Stimulated activated CD4-positive, alpha-beta T cell treated with anti-CD3 and anti-CD28 coated beads, Interleukin-12 subunit alpha, Interleukin-12 subunit beta, amount 100 ng/mL, for 4 hours (primary cell): ENCODE results near the gene KRT4.
"Not testable (repeated sequence)": the region's sequence is repeated elsewhere in the genome, so short reads cannot be mapped to it uniquely, and the experiment has no call there.

Experiments
- DNase-seq: peaks from one replicate; pipeline ENCODE4 v3.0.0-alpha.2; 2020

The KRT4 gene

GRCh38 chr12:52806821-52807543 is 6.9 kb downstream of the KRT4 start:
- no peak for DNase-seq

- DNase-seq: no peak
Observed at GRCh38 chr12:52806169-52806811, 7.6 kb downstream of the KRT4 start.

DNA sequence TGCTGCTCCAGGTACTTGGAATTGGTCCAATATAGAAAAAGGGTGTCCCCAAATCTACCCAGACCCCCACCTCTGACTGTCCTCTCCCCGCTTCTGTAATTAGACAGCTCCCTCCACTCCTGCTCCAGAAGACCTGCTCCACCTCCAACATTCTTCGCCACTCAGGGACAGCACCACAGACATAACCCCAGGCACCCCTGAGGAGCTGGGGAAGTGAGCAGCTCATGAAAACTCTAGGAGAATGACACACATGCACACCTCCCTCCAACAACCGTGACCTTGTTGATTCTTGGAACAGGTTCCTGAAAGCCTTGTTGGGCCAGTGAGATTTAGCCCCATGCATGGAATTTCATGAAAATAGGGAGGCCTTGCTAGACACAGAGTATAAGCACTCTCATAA is 8.2 kb downstream of the KRT4 start:
- DNase-seq: no peak

GRCh38 chr12:52805000-52805399 is 8.9 kb downstream of the KRT4 start:
- DNase-seq: no peak

DNA sequence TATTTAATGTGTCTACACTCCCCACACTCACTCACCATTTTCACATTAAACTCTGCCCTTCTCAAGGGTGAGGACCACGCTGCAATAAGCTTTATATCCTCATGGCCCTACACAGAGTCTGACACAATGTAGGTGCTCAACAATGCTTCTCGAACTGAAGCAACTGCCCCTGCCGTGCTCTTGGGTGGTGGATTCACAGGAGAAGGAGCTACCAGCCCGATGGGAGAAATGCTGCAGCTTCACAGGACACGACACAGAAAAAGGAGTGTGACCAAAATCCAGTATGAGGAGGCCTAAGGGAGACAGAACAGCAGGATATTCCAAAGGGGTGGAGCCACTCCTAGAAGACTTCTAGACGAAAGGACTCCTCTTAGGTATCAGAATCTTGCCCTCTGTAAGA is 11.5 kb downstream of the KRT4 start:
- DNase-seq: no peak

- DNase-seq: no peak
Observed at GRCh38 chr12:52801773-52802172, 12.1 kb downstream of the KRT4 start.

DNA sequence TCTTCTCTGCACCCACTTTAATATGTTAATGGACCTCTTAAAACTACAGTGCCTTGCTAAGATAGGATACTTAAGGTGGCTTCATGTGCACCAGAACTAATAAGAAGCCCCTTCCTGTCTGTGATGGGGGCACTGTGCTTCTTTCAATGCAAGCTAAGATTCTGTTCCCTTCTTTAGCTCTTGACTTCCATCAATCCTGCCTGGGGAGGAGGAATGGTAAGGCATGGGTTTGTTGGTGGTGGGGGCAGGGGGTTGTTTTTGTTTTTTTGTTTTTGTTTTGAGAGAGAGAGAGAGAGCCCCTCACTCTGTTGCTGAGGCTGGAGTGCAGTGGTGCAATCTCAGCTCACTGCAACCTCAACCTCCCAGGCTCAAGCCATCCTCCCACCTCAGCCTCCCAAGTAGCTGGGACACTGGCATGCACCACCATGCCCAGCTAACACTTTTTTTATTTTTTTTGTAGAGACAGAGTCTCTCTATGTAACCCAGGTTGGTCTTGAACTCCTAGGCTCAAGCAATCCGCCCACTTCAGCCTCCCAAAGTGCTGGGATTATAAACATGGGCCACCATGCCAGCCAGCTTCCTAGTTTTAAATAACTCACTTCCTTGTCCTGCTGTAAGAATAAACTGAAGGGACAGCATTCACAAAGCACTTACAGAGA is 13.5 kb downstream of the KRT4 start:
- no peak for DNase-seq

GRCh38 chr12:52799505-52800211 is 14.3 kb downstream of the KRT4 start:
- no peak for DNase-seq

DNA sequence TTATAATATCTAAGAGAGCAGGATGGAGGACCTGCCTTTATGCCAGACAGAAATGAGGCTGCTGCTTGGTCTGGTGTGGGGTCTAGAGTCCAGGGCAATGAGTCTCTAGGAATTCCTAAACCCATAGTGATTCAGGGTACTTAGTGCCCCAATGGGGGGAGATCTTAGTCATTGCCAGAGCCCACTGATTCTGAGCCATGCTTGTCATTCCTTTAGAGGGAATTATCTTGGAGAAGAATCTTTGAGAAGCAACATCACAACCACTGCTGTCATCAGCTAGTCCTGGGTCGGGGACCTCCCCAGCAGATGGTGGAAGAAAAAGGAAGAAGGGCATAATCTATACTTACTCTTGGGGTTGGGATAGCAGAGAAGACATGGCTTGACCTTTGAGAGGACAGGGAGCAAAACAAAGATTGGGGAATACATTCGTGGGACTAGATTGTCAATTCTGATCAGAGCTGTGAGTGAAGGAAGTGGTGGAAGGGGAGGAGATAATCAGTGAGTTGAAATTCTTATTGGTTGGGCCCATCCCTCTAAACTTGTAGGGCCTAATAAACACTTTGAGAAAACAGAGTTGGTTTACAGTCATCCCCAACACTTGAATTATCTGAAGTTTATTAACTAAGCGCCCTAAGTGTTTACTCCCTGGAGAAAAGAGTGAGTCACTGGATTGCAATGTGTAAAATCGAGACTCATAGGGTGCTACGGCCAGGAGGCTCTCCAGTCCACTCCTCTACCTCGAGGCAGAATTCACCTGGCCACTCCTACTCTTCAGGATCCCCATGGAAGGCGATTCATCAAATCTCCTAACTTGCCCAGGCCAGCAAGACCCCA is 15.0 kb downstream of the KRT4 start:
- DNase-seq: no peak

DNA sequence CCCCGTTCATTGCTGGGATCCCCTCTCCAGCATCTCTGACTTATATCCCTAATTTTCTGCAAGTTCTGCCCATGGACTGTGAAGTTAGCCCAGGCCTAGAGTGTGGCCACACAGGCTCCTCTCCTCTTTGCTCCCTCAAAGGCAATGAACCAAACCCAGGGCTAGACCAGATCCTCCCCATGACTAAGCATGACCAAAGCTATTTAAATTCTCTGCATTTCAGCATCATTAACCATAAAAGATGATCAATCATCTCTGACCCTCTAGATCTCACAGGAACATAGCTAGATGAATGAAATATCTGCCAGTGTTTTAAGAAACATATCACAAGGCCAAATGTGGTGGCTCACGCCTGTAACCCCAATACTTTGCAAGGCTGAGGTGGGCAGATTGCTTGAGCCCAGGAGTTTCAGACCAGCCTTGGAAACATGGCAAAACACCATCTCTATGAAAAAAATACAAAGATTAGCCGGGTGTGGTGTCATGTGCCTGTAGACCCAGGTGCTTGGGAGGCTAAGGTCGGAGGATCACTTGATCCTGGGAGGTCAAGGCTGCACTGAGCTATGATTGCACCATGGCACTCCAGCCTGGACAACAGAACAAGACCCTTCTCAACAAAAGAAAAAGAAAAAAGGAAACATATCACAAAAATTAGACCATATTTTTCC is 15.8 kb downstream of the KRT4 start:
- DNase-seq: no peak

GRCh38 chr12:52797529-52797894 is 16.4 kb downstream of the KRT4 start:
- no peak for DNase-seq

GRCh38 chr12:52796839-52797528 is 16.9 kb downstream of the KRT4 start:
- DNase-seq: no peak

DNA sequence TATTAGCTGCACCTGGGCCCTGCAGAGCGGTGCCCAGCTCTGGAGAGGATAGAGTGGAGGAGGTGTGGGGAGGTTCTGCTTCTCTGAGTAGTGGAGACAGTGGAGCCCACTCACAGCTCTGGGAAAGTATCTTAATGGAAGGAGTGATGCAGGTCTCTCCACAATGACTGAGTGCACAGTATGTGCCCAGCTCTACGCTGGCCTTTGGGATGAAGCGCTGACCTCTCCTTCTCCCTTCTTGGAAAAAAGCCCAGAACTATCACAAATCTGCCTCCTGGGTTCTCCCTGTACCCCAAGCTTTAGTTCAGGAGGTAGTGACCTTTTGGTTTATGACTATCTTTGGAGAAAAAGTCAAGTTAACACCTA is 17.5 kb downstream of the KRT4 start:
- DNase-seq: no peak

- no peak for DNase-seq
Observed at GRCh38 chr12:52795694-52796428, 18.1 kb downstream of the KRT4 start, which contains the start of gene KRT3. KRT3 (minus strand) TSS chr12:52796117; CDS start chr12:52796042, 75 bp downstream.

DNA sequence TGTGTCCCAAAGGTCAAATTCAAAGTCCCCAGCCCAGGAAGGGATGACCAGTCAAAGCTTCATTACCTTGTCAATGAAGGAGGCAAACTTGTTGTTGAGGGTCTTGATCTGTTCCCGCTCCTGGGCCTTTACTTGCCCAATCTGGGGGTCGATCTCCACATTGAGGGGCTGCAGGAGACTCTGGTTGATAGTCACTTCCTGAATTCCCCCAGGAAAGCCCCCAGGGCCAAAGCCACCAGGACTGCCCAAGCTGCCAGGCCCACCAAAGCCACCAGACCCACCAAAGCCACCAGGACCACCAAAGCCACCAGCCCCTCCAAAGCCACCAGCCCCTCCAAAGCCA is 18.6 kb downstream of the KRT4 start:
- not testable (repeated sequence) for DNase-seq

DNA sequence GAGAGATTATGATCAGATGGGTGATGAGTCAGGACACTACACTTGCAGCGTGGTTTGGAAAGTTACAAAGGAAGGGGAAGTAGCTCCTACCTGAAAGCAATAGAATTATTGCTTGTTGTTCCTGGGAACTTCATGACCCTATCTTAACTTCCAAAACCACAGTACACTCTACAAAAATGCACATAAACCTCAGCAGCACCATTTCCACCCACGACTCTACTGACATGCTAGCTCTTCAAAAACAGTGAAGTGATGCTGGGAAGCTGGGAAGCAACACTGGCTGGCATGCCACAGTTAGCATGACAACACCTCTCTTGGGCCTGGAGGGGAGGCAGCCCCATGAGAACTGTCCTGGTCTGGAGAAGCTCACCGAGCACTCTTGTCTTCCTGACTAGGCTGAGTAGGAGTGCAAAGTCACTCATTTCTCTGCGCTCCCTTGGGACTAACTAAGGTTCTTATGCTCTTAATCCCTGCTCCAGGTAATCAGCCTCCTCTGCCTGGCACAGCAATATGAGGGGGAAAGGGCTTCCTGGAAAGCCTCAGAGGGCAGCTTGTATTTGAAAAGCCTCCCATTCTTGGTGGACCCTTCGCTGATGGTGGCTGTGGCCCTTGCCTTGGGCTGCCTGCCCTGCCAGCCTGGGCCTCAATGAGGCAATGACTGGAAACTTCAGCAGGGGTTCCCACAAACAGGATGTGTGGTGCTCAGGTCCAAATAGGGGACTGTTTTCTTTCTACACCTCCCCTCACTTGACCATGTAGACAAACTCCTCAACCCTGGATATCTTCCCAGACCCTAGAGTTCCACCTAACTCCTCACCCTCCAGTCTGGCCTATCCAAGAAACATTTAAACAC is 19.2 kb downstream of the KRT4 start:
- DNase-seq: no peak

- DNase-seq: no peak
Observed at GRCh38 chr12:52792185-52793029, 21.5 kb downstream of the KRT4 start.

DNA sequence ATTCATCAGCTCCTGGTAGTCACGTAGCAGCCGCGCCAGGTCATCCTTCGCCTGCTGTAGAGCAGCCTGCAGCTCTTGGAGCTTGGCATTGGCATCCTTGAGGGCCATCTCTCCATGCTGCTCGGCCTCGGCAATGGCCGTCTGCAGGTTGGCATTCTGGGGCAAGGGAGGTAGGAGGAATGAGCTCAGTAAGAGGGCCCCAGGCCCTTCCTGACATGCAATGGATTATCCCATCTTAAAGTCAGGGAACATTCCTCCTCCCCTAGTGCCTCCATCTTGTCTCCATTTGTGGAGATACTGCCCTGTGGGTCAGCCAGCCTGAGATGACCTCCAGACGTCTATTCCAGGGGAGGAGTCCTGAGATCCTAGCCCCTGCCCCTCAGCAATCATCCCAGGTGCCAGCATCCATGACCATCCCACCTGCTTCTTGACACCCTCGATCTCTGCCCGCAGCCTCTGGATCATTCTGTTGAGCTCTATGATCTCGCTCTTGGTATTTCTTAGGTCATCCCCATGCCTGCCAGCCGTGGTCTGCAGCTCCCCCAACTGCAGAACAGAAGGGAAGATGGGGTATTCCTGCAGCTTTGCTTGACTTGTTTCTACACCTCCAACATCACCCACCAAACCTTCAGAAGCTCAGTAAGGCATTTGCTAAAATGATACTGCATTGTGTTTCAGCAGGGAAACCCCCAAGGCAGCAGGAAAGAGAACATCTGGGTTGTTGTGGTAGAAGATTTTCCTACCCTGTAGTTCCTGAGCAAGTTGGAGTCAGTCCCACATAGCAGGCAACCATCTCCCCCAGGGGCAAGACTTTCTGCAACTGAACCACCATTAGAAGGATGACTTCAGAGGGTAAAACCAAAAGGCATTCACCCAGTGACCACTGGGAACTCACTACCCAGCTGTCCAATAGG is 22.4 kb downstream of the KRT4 start:
- DNase-seq: no peak
